HG03095 (cell line): Measurements from ENCODE around the gene ME3.

Experiments
- ATAC-seq: cut with Tn5 transposase; IDR thresholded peaks from one replicate; pipeline ENCODE4 v1.9.1; 2021; ENCODE audit warnings: moderate library complexity; ENCODE audit not compliant: unreplicated experiment

The ME3 gene

DNA sequence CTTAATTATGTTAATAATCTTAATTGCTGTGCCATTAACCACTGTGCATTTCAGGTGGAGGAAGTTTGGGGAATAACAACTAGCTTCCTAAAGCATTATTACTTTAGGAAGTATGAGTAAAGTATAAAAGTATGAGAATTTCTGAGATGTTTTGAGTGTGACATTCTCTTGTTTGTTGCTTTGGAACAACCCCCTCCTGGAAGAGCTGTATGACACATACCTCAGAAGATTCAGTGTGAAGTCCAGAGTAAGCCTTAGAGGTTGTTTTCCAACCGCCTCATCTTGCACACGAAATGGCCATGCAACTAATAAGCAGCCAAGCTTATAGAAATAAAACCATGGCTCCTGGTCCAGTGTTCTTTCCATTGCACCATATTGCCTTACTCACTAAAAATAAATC lies 276.0 kb downstream of the ME3 start:
- ATAC-seq: no peak

DNA sequence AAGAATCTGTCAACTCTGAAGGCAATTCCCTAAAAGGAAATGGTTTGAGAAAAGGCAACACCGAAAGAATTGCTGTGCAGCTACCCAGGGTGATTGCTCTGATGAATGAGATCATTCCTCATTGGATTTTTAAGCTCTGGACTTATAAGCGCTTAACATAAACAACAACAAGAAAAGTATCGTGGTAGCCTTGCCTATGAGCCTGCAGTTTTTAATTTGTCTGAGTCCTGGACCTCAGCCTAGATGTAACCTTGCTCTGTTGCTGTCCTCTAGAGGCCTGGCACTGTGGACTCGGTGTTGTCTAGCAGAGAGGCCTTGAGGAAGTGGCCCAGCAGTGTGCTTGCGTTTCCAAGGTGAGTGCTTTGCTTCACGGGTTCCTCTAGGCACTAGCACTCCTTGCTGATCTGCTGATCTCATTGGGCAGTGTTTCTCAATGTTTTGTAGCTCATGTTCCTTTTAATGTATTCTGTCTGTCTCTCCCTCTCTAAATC lies 277.3 kb downstream of the ME3 start:
- no peak for ATAC-seq
